Measurements from ENCODE around the gene DHDDS. TPM values are rescaled to one million over a fixed set of nuclear protein-coding genes. Genes with fewer than 3 reads are reported as not detected.

DHDDS gene
- total RNA-seq, 2 experiments from 2014 or later = 39.0 to 45.1 TPM

- peaks cover 94% of the 10 kb centered on the region for H3K36me3 ChIP-seq (ENCODE audit: insufficient read depth, low read length)
- CTCF ChIA-PET (ENCODE audit: unreplicated experiment) = interaction anchor here (0.7 kb wide), 1 partner anchor 23 kb away, joined by 3 read pairs; no protein-coding TSS in a partner anchor
- TF ChIP-seq CTCF (conservative IDR thresholded peaks at IDR 0.05; ENCODE audit: low read length) = no peak
- TF ChIP-seq EZH2phosphoT487 (IDR thresholded peaks at IDR 0.05; ENCODE audit: borderline replicate concordance, low read depth, low read length) = no peak
- no TSS peak for BruUV-seq (replicated peaks)
- POLR2A ChIA-PET = interaction anchor here (0.6 to 1.7 kb wide), 2 partner anchors 30 to 34 kb away, joined by 3 to 4 read pairs; no protein-coding TSS in a partner anchor
- DNase-seq (ENCODE audit: low spot score) = no peak
- H4K20me1 ChIP-seq (ENCODE audit: insufficient read depth, low read length) = no peaks in the 10 kb centered on the region; the same call in 1 of the 2 replicates
- intact Hi-C loops (cut with micrococcal nuclease; ENCODE audit: unreplicated experiment) = no loop called here
- H3K9me3 ChIP-seq (ENCODE audit: low read length) = no peaks in the 10 kb centered on the region
- no peaks in the 10 kb centered on the region for H3K79me2 ChIP-seq (ENCODE audit: insufficient read depth, low read depth, low read length)
- H3K27ac ChIP-seq (ENCODE audit: low read depth, low read length, poor library complexity, severe bottlenecking) = no peak overlapping the region
- H3K4me2 ChIP-seq (ENCODE audit: low read length) = no peak overlapping the region
- H3K9me2 ChIP-seq (ENCODE audit: insufficient read depth, low read length) = no peaks in the 10 kb centered on the region
- H2AFZ ChIP-seq (ENCODE audit: low read length) = no peak overlapping the region
- H3K4me3 ChIP-seq (ENCODE audit: low read depth, low read length, poor library complexity, severe bottlenecking) = no peak overlapping the region
- no peaks in the 10 kb centered on the region for H3K4me1 ChIP-seq (ENCODE audit: insufficient read depth, low read length, poor library complexity, severe bottlenecking)
These were observed 8.1 kb downstream of the DHDDS start for GRCh38 chr1:26440259-26440658.

GRCh38 chr1:26449868-26450267 lies 17.7 kb downstream of the DHDDS start:
- no peak overlapping the region for H2AFZ ChIP-seq (ENCODE audit: low read length)
- no peak for TF ChIP-seq EZH2phosphoT487 (IDR thresholded peaks at IDR 0.05; ENCODE audit: borderline replicate concordance, low read depth, low read length)
- TF ChIP-seq CTCF (conservative IDR thresholded peaks at IDR 0.05; ENCODE audit: low read length) = no peak
- intact Hi-C loops (cut with micrococcal nuclease; ENCODE audit: unreplicated experiment) = no loop called here
- no peak for DNase-seq (ENCODE audit: low spot score)
- H3K4me3 ChIP-seq (ENCODE audit: low read depth, low read length, poor library complexity, severe bottlenecking) = no peak overlapping the region
- H4K20me1 ChIP-seq (ENCODE audit: insufficient read depth, low read length) = no peaks in the 10 kb centered on the region
- H3K79me2 ChIP-seq (ENCODE audit: insufficient read depth, low read depth, low read length) = no peaks in the 10 kb centered on the region
- no TSS peak for BruUV-seq (replicated peaks)
- H3K4me2 ChIP-seq (ENCODE audit: low read length) = no peak overlapping the region
- no peaks in the 10 kb centered on the region for H3K9me3 ChIP-seq (ENCODE audit: low read length)
- peaks cover 91% of the 10 kb centered on the region for H3K36me3 ChIP-seq (ENCODE audit: insufficient read depth, low read length)
- H3K4me1 ChIP-seq (ENCODE audit: insufficient read depth, low read length, poor library complexity, severe bottlenecking) = peaks cover 9% of the 10 kb centered on the region
- H3K27ac ChIP-seq (ENCODE audit: low read depth, low read length, poor library complexity, severe bottlenecking) = no peak overlapping the region
- H3K9me2 ChIP-seq (ENCODE audit: insufficient read depth, low read length) = no peaks in the 10 kb centered on the region
- POLR2A ChIA-PET = no interaction called here
- CTCF ChIA-PET (ENCODE audit: unreplicated experiment) = no interaction called here

GRCh38 chr1:26450908-26451307 lies 18.8 kb downstream of the DHDDS start:
- TSS peak; percentile 23 for BruUV-seq (replicated peaks)
- Histone ChIP-seq H4K20me1 (ENCODE audit: insufficient read depth, low read length) (no peaks in the 10 kb centered on the region), H3K36me3 (ENCODE audit: insufficient read depth, low read length) (peaks cover 91% of the 10 kb centered on the region), H3K4me2 (ENCODE audit: low read length) (no peak overlapping the region), H3K9me3 (ENCODE audit: low read length) (no peaks in the 10 kb centered on the region), H3K27ac (ENCODE audit: low read depth, low read length, poor library complexity, severe bottlenecking) (no peak overlapping the region), H3K4me3 (ENCODE audit: low read depth, low read length, poor library complexity, severe bottlenecking) (no peak overlapping the region), H2AFZ (ENCODE audit: low read length) (no peak overlapping the region), H3K9me2 (ENCODE audit: insufficient read depth, low read length) (no peaks in the 10 kb centered on the region), H3K4me1 (ENCODE audit: insufficient read depth, low read length, poor library complexity, severe bottlenecking) (peaks cover 9% of the 10 kb centered on the region), H3K79me2 (ENCODE audit: insufficient read depth, low read depth, low read length) (no peaks in the 10 kb centered on the region)
- ChIA-PET POLR2A (no interaction called here), CTCF (ENCODE audit: unreplicated experiment) (no interaction called here)
- intact Hi-C loops (cut with micrococcal nuclease; ENCODE audit: unreplicated experiment) = no loop called here
- TF ChIP-seq EZH2phosphoT487 (IDR thresholded peaks at IDR 0.05; ENCODE audit: borderline replicate concordance, low read depth, low read length) = no peak
- TF ChIP-seq CTCF (conservative IDR thresholded peaks at IDR 0.05; ENCODE audit: low read length) = no peak
- no peak for DNase-seq (ENCODE audit: low spot score)
